ENCODE results near the gene RCCD1. TPM values are rescaled to one million over a fixed set of nuclear protein-coding genes. Genes with fewer than 3 reads are reported as not detected.

RCCD1 gene
- total and polyA plus RNA-seq, 12 donors: 5.5 to 11.8 (median 7.6) TPM

DNA sequence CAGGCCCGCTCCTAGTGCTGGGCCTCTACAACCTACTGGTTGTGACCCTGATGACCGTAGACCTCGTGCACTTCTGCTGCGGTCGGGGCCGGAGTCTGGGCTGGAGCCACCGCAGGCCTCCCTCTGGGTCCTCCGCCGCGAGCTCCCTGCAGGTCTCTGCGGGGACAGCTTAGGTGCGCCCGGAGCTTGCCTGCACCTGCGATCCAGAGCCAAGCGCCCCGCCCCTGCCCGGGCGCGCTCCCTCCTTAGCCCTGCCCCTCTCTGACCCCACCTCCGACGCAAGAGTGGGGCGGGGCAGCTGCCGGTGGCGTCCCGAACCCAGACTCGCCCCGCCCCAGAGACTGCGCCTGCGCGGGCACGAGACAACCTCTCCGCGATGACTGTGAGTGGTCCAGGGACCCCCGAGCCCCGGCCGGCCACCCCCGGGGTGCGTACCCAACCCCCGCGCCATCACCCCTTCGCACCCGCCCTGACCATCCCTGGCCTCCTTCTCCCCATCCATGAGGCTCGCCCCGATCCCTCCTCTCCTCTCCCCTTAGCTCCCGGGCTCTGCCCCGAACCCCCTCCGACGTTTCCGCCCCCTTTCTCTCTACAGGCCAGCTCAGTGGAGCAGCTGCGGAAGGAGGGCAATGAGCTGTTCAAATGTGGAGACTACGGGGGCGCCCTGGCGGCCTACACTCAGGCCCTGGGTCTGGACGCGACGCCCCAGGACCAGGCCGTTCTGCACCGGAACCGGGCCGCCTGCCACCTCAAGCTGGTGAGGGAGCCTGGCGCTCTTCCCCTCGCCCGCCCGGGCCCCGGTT is 19.5 kb upstream of the RCCD1 start, which contains the start of gene UNC45A:
Gene UNC45A, plus strand, starts transcription at position 337 of the 803 bp plus-strand sequence. Its CDS starts 40 bp downstream, at position 377.
- TF ChIP-seq, protein P1, sequence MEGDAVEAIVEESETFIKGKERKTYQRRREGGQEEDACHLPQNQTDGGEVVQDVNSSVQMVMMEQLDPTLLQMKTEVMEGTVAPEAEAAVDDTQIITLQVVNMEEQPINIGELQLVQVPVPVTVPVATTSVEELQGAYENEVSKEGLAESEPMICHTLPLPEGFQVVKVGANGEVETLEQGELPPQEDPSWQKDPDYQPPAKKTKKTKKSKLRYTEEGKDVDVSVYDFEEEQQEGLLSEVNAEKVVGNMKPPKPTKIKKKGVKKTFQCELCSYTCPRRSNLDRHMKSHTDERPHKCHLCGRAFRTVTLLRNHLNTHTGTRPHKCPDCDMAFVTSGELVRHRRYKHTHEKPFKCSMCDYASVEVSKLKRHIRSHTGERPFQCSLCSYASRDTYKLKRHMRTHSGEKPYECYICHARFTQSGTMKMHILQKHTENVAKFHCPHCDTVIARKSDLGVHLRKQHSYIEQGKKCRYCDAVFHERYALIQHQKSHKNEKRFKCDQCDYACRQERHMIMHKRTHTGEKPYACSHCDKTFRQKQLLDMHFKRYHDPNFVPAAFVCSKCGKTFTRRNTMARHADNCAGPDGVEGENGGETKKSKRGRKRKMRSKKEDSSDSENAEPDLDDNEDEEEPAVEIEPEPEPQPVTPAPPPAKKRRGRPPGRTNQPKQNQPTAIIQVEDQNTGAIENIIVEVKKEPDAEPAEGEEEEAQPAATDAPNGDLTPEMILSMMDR (IDR thresholded peaks at IDR 0.05): no peak
- Histone ChIP-seq H3K4me1 (peaks cover 18 to 60% (median 45%) of the 10 kb centered on the region in 9 donors), H3K27ac (peak within 1 kb of the TSS; percentile 32 to 86 (median 75)), H3K27me3 (no peaks in the 10 kb centered on the region), H3K9me3 (no peaks in the 10 kb centered on the region), H3K4me3 (peak within 1 kb of the TSS; percentile 61 to 75 (median 66)), H3K36me3 (peaks cover 0 to 41% (median 17%) of the 10 kb centered on the region in 9 donors)
- intact Hi-C loops (cut with DNase I): loop anchor here in 5 of 10 donors (1.0 to 5.0 kb wide), 3 partner anchors 33 to 288 kb away; no protein-coding TSS in a partner anchor
- DNase-seq (peak; percentile 91 to 95), ATAC-seq (peak; percentile 85 to 91 (median 89))
- 1% methylated on average over 57 to 65 of the region's 65 CpGs for WGBS, 2 donors

DNA sequence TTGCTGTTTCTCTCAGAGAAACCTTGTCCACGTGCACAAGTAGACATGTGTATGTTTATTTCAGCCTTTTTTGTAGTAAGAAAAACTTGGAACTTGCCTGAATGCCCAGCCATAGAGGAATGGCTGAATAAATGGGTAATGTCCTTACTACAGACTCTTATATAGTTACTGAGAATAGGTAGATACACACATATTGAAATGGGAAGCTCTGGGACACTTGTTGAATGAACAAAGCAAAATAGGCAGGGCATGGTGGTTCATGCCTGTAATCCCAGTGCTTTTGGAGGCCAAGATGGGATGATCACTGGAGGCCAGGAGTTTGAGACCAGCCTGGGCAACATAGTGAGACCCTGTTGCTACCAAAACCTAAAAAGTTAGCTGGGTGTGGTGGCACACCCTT is 17.9 kb upstream of the RCCD1 start:
- 80 to 91% methylated on average over 1 of the region's 1 CpG for WGBS, 2 donors
- Histone ChIP-seq H3K9me3 (no peaks in the 10 kb centered on the region), H3K4me1 (peaks cover 6 to 43% (median 28%) of the 10 kb centered on the region in 9 donors), H3K36me3 (peaks cover 0 to 58% (median 31%) of the 10 kb centered on the region in 9 donors), H3K27ac (no peak overlapping the region), H3K27me3 (no peaks in the 10 kb centered on the region), H3K4me3 (no peak overlapping the region)
- TF ChIP-seq, protein P1 (IDR thresholded peaks at IDR 0.05): no peak
- intact Hi-C loops (cut with DNase I): no loop called here
- DNase-seq (no peak), ATAC-seq (no peak)

DNA sequence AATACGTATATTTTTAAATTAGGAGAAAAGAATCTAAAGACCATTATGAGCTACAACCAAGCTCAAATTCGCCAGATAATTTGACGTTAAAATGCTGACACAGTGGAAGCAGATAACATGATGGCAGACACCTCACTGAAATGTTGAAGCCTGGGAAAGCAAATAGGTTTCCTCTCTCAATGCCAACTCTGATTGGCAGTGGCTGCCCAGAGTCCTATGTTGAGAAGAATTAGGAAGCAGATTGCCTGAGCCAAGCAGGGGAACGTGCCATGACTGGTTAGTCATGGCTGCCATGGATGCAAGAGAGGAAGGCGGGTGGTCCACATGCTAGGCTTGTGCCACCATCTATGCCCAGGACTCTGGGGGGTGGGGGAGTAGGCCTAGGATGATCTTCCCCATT is 16.4 kb upstream of the RCCD1 start:
- H3K4me1 ChIP-seq: peaks cover 6 to 32% (median 22%) of the 10 kb centered on the region in 9 donors
- H3K27me3 ChIP-seq: no peaks in the 10 kb centered on the region
- DNase-seq (no peak), ATAC-seq (no peak)
- TF ChIP-seq, protein P1 (IDR thresholded peaks at IDR 0.05): no peak
- intact Hi-C loops (cut with DNase I): no loop called here
- 87 to 91% methylated on average over 5 of the region's 5 CpGs for WGBS, 2 donors
- H3K4me3 ChIP-seq: no peak overlapping the region
- no peak overlapping the region for H3K27ac ChIP-seq
- H3K36me3 ChIP-seq: peaks cover 0 to 72% (median 44%) of the 10 kb centered on the region in 9 donors
- no peaks in the 10 kb centered on the region for H3K9me3 ChIP-seq

DNA sequence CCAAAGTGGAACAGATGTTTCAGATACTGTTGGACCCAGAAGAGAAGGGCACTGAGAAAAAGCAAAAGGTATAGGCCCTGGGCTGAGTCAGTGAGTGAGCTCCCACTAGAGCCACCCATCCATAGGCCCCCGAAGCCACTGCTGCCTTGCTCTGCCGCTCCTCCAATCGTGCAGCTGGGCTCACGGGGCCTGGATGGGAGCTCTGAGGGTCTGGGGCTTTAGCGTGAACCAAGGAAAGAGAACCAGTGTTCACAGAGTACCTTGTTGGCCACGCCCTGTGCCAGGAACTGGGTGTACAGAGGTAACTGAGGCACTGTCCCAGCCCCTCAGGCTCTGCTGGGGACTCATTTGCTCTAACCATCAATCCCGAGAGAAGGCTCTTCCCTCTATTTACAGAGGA is 14.9 kb upstream of the RCCD1 start:
- ATAC-seq (no peak), DNase-seq (no peak)
- intact Hi-C loops (cut with DNase I): no loop called here
- H3K9me3 ChIP-seq: no peaks in the 10 kb centered on the region
- H3K4me3 ChIP-seq: no peak overlapping the region
- peaks cover 6 to 20% (median 14%) of the 10 kb centered on the region in 9 donors for H3K4me1 ChIP-seq
- H3K36me3 ChIP-seq: peaks cover 0 to 87% (median 53%) of the 10 kb centered on the region in 9 donors
- H3K27me3 ChIP-seq: no peaks in the 10 kb centered on the region
- 76 to 95% methylated on average over 7 of the region's 7 CpGs for WGBS, 2 donors
- TF ChIP-seq, protein P1 (IDR thresholded peaks at IDR 0.05): no peak
- no peak overlapping the region for H3K27ac ChIP-seq
